ENCODE measurements around the gene MAD1L1.
A peak's percentile ranks its signal among the peaks of the same experiment; 100 is the strongest.

MAD1L1 gene

DNA sequence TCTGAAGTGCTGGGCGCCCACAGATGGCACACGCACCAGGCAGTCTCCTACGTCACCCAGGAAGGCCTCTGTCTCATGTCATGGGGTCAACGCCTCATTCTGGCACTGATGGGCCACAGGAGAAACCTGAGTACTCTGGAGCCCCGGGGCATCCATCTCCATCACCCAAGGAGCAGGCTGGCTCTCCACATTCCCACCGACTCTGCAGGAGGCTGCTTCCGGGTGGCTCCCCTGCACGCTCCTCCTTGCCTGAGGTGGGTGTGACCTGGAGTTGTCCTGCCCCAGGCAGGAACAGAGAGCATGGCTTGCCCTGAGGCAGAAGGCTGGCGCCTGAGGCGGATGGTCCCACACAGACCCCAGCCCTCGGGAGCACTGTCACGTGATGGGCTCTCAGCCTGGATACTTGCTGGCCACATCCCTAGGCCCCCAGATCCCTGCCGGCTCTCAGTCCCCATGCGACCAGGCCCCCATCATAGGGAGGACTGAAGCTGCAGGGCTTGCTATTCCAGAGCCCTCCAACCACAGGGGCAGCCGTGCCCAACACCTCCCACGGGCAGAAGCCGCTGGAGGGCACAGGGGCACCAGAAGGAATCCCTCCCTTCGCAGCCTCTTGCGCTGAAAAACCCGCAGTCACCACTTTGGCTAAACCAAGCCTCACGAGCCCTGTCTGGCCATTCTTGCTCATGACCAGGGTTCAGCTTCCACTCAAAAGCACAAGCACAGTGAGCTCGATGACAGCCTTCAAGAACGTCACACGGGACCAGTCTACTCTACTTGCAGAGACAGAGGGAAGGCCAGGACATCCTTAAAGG, 80.7 kb downstream of the MAD1L1 start:
- no peak for DNase-seq

DNA sequence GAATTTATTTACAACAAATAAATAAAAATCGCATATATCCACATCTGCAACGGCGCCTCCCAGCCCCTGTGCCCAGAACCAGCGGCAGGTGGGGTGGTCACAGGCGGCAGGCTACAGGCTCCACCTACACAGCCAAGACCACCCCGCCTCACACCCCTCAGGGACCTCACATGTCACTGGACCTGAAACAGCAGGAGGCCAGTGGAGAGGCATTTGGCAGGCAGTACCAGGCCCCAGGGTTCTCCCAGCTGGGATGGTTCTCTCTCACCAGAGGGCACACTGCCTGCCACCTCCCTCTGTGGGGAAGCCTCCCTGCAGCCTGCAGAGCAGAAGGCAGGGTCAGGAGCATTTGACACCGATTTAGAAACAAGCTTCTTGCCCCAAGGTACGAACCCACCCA, 81.5 kb downstream of the MAD1L1 start:
- DNase-seq, result no peak

GRCh38 chr7:2150445-2150815, 82.3 kb downstream of the MAD1L1 start:
- no peak for DNase-seq

- no peak for DNase-seq
Observed at GRCh38 chr7:2149672-2150444, 82.9 kb downstream of the MAD1L1 start.

GRCh38 chr7:2148814-2149213, 83.9 kb downstream of the MAD1L1 start:
- DNase-seq, result no peak

DNA sequence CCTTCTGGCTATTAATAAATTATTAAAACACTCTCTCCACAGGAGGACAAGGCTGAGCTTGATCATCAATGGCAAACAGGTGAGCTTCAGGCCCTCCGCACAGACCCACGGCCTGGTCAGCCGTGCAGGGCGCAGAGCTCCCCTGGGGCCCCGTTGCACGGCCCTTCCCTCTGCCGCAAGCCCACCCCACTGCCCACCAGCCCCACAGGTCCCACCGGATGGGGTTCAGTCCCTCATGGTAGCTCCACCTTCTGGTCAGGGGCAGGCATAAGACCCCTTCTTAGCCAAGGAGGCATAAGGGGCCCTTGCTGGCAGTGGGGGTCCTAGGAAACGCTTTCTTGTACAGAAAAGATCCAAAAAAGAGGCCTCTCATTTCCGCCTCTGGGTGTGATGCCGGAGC, 84.6 kb downstream of the MAD1L1 start:
- no peak for DNase-seq

- DNase-seq, result peak in 1 of 2 experiments; percentile 23
Observed at GRCh38 chr7:2146676-2147472, 85.9 kb downstream of the MAD1L1 start.

DNA sequence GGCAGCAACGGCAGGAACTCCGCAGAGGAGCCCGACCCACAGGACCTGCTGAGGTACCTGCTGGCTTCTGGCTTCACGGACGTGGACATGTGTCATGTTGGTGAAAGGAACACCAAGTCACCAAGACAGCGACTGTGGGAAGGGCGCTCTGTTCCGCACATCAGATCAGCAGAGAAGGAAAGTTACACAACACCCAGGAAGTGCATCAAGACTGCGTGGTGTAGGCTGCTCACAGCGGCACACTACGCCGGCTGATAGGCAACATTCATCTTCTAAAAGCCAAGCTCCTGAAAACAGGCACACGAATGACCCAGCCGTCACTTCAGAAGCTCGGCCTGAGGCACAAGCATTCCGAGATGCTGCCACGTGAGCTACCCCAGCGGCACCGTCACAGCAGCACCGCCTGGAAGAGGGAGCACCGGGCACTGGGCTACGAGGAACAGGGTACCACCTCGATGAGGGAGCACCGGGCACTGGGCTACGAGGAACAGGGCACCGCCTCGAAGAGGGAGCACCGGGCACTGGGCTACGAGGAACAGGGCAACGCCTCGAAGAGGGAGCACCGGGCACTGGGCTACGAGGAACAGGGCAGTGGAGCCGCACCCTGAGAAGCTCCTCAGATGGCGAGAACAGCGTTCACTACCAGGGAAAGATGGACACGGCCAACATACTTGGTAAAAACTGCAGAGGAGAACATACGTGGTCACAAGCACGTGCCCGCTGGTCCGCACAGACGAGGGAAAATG, 86.7 kb downstream of the MAD1L1 start:
- no peak for DNase-seq

DNA sequence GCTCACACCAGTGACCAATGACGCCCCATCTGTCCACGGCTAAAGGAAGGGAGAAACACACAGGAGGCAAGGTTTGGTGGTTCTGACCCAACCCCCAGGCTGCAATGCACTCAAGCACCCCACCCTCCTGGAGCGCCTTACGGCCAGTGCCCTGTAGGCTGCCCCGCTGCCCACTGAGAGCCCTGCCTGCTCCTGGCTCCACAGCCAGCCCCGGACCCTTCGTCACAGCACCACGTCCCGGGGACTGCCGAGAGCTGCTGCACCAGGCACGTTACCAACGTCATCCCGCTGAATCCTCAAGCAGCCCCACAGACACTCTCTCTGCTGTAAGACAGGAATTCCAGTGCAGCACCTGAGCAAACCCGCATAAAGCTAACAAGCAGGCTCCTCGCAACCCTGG, 87.8 kb downstream of the MAD1L1 start:
- DNase-seq, result no peak

DNA sequence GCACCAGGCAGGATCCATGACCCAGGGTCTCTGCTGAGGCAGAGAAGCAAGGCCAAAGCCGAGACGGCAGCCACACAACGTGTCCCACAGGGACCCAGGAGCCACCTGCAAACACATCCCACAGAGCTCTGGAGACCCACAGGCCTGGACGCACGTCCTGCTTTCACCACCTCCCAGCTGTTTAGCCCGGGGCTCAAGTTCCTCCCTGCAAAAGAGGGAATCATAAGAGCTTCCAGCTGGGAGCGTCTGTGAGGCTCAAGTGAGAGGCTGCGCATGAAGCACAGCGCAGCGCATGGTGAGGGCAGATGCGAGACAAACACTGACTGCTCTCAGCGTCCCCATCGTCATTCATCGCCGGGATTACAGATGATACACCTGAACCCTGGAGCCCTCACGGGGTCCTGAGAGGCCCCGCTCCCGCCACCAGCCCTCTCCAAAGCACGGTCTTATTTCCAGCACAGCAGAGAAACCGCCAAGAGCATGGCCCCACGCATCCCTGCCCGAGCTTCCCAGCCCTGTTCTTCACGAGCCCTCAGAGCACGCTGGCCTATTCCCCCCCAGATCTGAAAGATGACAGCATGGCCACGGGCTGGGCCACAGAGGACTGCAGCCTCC, 88.7 kb downstream of the MAD1L1 start:
- DNase-seq, result no peak

GRCh38 chr7:2143450-2143849, 89.3 kb downstream of the MAD1L1 start:
- no peak for DNase-seq

DNA sequence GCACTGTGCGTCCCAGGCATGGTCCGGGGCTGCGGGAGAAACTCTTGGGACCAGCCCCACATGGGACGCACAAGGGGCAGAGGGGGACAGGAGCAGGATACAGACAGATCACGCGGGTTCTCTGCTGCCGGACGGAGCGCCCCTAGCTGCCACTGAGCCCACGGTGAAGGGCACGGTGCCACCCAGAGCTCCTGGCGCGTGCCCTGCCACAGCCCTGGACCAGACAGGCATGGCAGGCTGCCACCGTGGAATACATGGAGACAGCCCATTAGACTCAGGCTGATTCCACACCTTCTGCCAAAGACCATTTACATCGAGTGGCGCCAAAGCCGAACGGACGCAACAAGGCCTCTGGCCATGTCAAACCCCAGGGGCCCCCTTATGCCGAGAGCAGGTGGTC, 90.4 kb downstream of the MAD1L1 start:
- no peak for DNase-seq

GRCh38 chr7:2141651-2142050, 91.1 kb downstream of the MAD1L1 start:
- no peak for DNase-seq

GRCh38 chr7:2141021-2141410, 91.7 kb downstream of the MAD1L1 start:
- DNase-seq, result no peak

DNA sequence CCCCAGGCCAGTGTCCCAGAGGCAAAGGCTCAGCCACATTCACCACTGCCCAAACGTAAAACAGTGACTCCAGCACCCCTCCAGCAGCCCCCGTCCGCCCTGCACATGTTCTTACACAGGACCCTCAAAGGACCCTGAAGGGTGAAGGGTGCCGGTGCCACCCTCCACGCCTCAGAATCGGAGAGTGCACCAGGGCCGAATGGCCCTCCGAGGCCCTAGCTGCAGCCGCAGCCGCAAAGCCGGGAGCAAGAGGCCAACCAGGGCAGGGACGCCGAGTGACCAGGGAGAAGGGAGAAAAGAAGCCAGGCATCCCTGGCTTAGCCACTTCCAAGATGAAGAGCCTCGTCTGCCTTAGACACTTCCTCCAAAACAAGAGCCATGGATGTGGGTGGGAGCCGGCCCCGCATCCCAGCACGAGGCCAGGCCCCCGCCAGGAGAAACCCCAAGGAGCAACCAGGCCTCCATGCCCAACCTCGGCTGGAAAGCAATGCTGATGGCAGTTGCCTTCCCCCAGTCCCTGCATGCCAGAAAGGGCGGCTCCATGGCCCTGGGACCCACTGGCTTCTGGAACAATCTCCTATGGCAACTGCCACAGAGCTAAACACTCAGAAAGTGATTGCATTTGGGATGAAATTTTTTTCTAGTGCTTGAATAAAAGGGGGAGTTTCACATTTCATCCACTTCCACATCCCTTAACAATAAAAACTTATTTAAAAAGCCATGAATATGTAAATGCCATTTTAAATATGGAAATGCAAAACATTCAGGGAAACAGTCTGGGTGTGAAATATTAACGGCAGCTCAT, 92.3 kb downstream of the MAD1L1 start:
- no peak for DNase-seq

DNA sequence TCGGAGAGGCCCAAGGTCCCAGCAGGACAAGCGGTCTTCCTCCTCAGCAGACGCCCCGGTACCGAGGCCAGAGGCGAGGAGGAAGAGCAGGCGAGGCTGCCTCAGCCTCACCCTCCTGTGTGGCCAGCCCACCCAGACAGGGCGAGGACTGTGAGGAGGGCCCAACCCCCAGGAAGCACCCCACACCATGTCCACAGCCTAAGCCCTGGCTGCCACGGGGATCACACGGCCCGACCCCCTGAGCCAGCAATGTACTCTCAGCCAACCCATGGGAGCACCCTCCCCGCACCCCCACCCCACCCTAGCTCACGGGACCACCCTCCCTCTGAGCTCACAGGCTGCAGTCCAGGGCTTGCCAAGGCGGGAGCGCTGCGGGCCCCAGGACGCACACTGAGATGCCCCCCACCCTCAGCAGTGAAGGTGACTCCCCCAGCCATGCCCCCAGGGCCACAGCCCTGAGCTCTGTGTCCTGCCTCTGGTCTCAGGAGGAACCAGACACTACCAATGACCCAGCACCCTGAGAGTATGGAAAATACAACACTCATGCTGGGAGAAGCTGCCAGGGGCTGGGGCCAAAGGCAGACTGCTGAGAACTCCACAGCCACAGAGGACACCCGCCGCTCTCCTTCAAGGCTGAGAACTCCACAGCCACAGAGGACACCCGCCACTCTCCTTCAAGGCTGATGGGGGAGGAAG, 93.6 kb downstream of the MAD1L1 start:
- no peak for DNase-seq

- DNase-seq, result no peak
Observed at GRCh38 chr7:2138146-2138765, 94.5 kb downstream of the MAD1L1 start.

DNA sequence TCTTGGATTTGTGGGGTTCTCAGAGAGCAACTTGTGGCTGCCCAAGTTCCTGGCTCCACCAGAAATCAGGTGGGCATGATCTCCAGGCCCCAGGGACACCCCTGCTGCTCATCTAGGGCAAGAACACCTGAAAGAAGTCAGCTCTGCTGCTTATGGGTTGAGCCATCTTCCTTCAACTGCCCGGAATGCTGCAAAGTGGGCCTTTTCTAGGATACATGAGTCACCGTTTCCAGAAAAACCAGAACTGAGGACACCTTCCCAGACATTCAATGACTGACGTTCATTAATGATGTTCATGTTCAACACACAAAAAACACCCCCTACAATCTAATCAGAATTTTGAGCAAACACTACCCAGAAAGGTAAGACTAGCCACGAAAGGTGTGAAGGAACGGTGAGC, 98.0 kb downstream of the MAD1L1 start:
- DNase-seq, result no peak

- no peak for DNase-seq
Observed at GRCh38 chr7:2132243-2132642, 100.5 kb downstream of the MAD1L1 start.

DNA sequence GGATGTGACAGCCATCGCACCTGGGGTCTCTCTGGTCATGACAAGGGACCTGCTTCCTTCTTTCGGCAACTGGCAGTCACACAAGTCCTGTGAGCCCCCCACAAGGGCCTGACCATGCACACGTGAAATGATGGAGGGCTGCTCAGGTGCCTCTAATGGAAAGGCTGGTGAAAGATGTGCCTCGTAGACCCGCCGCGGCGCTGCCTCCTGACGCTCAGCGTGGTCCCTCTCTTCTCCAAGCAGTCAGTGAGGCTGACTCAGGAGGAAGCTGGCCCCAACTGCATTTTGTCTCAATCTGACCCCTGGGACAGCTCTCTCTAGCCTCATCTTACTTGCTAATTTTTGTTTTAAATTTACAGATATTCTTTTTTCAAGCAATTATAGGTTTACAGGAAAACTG, 100.9 kb downstream of the MAD1L1 start:
- DNase-seq, result no peak

Data from cerebellar nuclear complex (tissue), 1 donor.